Endothelial cell (in vitro differentiated cells): Measurements from ENCODE around the gene IGF2R. TPM values are rescaled to one million over a fixed set of nuclear protein-coding genes. Genes with fewer than 3 reads are reported as not detected.

Source experiments
- DNase-seq: peaks from one replicate; pipeline ENCODE4 v3.0.0; 2021; ENCODE audit warnings: low spot score
- H3K27ac Mint-ChIP-seq: one replicate; pipeline ENCODE4 v1.8.0; 2021; ENCODE audit warnings: mixed read lengths, inconsistent platforms; ENCODE audit not compliant: unreplicated experiment
- H3K27me3 Mint-ChIP-seq: one replicate; pipeline ENCODE4 v1.8.0; 2021; ENCODE audit warnings: mild to moderate bottlenecking, moderate library complexity, mixed read lengths, inconsistent platforms; ENCODE audit not compliant: unreplicated experiment
- H3K36me3 Mint-ChIP-seq: one replicate; pipeline ENCODE4 v1.8.0; 2021; ENCODE audit warnings: mild to moderate bottlenecking, low read depth, mixed read lengths, inconsistent platforms; ENCODE audit not compliant: unreplicated experiment
- H3K4me1 Mint-ChIP-seq: one replicate; pipeline ENCODE4 v1.8.0; 2021; ENCODE audit warnings: mild to moderate bottlenecking, mixed read lengths, inconsistent platforms; ENCODE audit not compliant: unreplicated experiment
- H3K4me3 Mint-ChIP-seq: one replicate; pipeline ENCODE4 v1.8.0; 2021; ENCODE audit warnings: mild to moderate bottlenecking, mixed read lengths, inconsistent platforms; ENCODE audit not compliant: unreplicated experiment
- H3K9me3 Mint-ChIP-seq: one replicate; pipeline ENCODE4 v1.8.0; 2021; ENCODE audit warnings: mixed read lengths, inconsistent platforms; ENCODE audit not compliant: unreplicated experiment
- total RNA-seq: library from RNA; stranded (reverse); fragmentation: NEBNext Ultra II Directional; extraction: Animal tissue kit (Norgen Biotek cat#: 25700); gene quantifications from one replicate; pipeline ENCODE4 v1.2.1, GENCODE V29; 2021; ENCODE audit not compliant: unreplicated experiment
- TF ChIP-seq, protein P1 (sequence below): fragments of 200-600 bp; sonication (generic); IDR thresholded peaks from one replicate; pipeline ENCODE4 v1.5.0; 2021; ENCODE audit warnings: antibody characterized with exemption; ENCODE audit not compliant: unreplicated experiment

The IGF2R gene
- total RNA-seq, 1 donor from 2014 or later, result 108 TPM

DNA sequence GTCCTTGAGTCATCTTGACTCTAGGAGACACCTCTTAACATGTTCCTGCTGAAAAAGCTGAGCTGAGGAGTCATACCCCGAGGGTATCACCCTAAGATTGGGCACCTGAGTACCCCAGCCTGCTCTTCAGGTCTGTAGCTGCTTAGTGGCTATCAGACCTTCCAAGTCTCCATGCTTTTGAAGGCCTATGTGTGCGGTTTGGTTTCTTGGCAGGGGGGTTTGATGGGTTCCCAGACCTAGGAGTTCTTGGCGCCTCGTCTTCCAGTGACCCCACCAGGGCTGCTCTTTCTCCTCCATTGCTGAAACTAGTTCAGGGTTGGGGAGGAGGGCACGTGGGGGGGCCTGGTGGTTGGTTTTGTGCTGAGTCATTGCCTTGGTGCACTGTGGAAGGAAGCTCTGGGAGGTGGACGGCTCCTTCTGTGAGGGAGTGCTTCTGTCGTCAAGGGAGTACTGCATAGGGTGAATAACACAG is 20.1 kb downstream of the IGF2R start:
- DNase-seq, result no peak
- Mint-ChIP-seq H3K9me3 (no peaks in the 10 kb centered on the region), H3K27ac (no peak overlapping the region), H3K4me3 (no peak overlapping the region), H3K4me1 (peaks cover 11% of the 10 kb centered on the region), H3K36me3 (no peaks in the 10 kb centered on the region), H3K27me3 (peaks cover 2% of the 10 kb centered on the region)
- TF ChIP-seq, protein P1, sequence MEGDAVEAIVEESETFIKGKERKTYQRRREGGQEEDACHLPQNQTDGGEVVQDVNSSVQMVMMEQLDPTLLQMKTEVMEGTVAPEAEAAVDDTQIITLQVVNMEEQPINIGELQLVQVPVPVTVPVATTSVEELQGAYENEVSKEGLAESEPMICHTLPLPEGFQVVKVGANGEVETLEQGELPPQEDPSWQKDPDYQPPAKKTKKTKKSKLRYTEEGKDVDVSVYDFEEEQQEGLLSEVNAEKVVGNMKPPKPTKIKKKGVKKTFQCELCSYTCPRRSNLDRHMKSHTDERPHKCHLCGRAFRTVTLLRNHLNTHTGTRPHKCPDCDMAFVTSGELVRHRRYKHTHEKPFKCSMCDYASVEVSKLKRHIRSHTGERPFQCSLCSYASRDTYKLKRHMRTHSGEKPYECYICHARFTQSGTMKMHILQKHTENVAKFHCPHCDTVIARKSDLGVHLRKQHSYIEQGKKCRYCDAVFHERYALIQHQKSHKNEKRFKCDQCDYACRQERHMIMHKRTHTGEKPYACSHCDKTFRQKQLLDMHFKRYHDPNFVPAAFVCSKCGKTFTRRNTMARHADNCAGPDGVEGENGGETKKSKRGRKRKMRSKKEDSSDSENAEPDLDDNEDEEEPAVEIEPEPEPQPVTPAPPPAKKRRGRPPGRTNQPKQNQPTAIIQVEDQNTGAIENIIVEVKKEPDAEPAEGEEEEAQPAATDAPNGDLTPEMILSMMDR, result no peak

DNA sequence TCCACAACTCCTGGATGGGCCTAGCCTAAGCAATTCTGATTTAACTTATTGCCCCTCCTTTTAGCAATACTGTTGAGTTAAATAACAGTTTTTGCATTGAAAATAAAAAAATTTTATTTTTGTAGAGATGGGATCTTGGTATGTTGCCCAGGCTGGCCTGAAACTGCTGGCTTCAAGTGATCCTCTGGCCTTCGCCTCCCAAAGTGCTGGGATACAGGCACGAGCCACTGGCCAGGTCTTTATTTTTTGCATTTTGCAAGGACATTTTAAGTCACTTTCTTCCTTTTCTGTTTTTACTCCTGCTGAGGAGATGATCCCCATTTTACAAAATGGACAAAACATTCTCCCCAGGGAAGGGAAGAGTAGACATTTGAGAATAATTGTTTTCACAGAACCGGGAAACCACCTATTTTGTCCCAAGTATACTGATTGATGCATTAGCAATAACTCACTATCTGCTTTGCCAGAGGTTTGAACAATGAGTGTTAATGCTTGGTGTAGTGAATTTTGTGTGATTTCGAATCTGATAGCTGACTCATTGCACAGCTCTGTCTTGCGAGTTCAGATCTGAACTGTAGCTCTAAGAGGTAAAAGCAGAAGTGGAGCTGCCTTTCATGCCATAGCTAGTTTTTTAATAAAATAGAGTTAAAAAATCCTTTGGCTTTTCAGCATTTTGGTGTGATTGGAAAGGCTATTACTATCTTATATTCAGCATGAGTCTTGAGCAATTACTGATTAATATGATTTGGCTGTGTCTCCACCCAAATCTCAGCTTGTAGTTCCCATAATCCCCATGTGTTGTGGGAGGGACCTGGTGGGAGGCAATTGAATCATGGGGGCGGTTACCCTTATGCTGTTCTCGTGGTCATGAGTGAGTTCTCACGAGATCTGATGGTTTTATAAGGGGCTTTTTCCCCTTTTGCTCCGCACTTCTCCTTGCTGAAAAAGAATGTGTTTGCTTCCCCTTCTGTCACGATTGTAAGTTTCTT is 20.9 kb downstream of the IGF2R start:
- H3K9me3 Mint-ChIP-seq, result no peaks in the 10 kb centered on the region
- peaks cover 2% of the 10 kb centered on the region for H3K27me3 Mint-ChIP-seq
- H3K4me3 Mint-ChIP-seq, result no peak overlapping the region
- TF ChIP-seq, protein P1, result no peak
- H3K36me3 Mint-ChIP-seq, result no peaks in the 10 kb centered on the region
- H3K4me1 Mint-ChIP-seq, result peaks cover 13% of the 10 kb centered on the region
- DNase-seq, result no peak
- no peak overlapping the region for H3K27ac Mint-ChIP-seq

DNA sequence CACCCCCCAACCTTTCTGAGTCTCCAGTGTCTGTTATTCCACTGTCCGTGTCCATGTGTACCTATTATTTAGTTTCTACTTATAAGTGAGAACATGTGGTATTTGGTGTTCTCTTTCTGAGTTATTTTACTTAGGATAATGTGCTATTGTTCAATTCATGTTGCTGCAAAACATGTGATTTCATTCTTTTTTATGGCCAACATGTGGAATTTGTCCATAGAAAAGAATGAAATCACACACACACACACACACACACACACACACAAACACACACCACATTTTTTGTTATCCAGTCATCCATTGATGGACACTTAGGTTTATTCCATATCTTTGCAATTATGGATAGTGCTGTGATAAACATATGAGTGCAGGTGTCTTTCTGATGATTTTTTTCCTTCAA is 23.5 kb downstream of the IGF2R start:
- Mint-ChIP-seq H3K4me1 (peaks cover 17% of the 10 kb centered on the region), H3K36me3 (peaks cover under 1% of the 10 kb centered on the region), H3K27me3 (no peaks in the 10 kb centered on the region), H3K9me3 (no peaks in the 10 kb centered on the region), H3K4me3 (no peak overlapping the region), H3K27ac (no peak overlapping the region)
- no peak for DNase-seq
- TF ChIP-seq, protein P1, result no peak

DNA sequence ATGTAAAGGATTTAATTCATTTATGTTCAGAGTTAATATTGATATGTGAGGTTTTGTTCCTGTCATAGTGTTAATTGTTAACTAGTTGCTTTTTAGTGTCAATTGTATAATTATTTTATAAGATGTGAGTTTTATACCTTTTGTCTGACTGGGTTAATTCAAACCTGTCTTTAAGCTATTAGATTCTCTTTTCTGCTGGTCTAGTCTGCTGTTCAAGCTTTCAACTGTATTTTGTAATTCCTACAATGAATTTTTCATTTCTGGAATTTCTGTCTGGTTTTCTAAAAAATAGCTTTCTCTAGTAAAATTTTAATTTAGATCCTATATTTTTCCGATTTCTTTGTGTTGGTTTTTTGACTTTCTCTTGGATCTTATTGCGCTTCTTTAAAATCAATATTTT is 26.5 kb downstream of the IGF2R start:
- peaks cover 18% of the 10 kb centered on the region for H3K4me1 Mint-ChIP-seq
- no peak for DNase-seq
- H3K4me3 Mint-ChIP-seq, result no peak overlapping the region
- TF ChIP-seq, protein P1, result no peak
- peaks cover 22% of the 10 kb centered on the region for H3K36me3 Mint-ChIP-seq
- H3K27ac Mint-ChIP-seq, result no peak overlapping the region
- H3K27me3 Mint-ChIP-seq, result peaks cover 1% of the 10 kb centered on the region
- no peaks in the 10 kb centered on the region for H3K9me3 Mint-ChIP-seq

DNA sequence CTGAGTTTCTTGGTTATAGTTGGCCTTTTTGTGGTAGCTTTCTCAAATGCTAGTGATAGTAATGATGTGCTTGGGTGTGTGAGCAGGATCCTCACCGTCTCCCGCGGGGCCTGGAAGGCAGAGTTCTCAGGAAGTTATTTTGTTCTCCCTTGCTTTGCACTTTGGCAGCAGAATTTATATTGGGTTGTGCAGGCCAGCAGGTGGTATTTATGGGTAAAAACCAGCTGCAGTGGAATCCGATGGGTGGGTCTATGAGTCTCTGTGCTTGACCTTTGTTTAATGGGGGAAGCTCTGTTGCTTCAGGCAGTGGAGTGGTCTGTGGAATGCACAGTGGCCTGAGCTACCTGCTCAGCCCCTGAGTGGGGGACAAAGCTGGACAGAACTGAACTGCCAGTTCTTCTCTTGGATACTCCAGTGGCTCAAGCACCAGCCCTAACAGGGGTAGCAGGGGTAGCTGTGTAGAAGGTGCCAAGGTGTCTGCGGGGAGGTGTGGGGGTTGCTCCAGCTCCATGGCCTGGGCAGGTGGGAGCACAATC is 27.3 kb downstream of the IGF2R start:
- H3K4me1 Mint-ChIP-seq, result peaks cover 19% of the 10 kb centered on the region

More for the DNA sequence above, 27.3 kb downstream of the IGF2R start:
- Mint-ChIP-seq H3K4me3 (no peak overlapping the region), H3K27ac (no peak overlapping the region), H3K9me3 (no peaks in the 10 kb centered on the region), H3K27me3 (peaks cover 2% of the 10 kb centered on the region), H3K36me3 (peaks cover 23% of the 10 kb centered on the region)
- TF ChIP-seq, protein P1, result no peak
- no peak for DNase-seq
